Skeletal muscle satellite cell (primary cell): Measurements from ENCODE around the gene PRPF6.

Source experiments
- H3K27me3 ChIP-seq: 2 replicates; pipeline ENCODE4 v1.7.0; 2013; ENCODE audit warnings: low read length; ENCODE audit not compliant: control insufficient read depth, insufficient read depth
- H3K36me3 ChIP-seq: 2 replicates; pipeline ENCODE4 v1.7.0; 2013; ENCODE audit warnings: mild to moderate bottlenecking, control low read depth, low read length; ENCODE audit not compliant: insufficient read depth
- H3K4me1 ChIP-seq: 2 replicates; pipeline ENCODE4 v1.7.0; 2013; ENCODE audit warnings: low read length; ENCODE audit not compliant: control insufficient read depth, insufficient read depth
- H3K4me2 ChIP-seq: 2 replicates; pipeline ENCODE4 v1.7.0; 2013; ENCODE audit warnings: mild to moderate bottlenecking, low read length
- H3K4me3 ChIP-seq: 2 replicates; pipeline ENCODE4 v1.7.0; 2013; ENCODE audit warnings: low read length
- H3K9ac ChIP-seq: 2 replicates; pipeline ENCODE4 v1.7.0; 2013; ENCODE audit warnings: mild to moderate bottlenecking, low read depth, low read length, moderate library complexity
- H3K9me3 ChIP-seq: replicated peaks from 2 replicates; pipeline ENCODE4 v1.7.0; 2013; ENCODE audit warnings: mild to moderate bottlenecking, control low read depth, low read length

PRPF6 gene

GRCh38 chr20:63940472-63941266 lies 40.3 kb upstream of the PRPF6 start:
- no peak overlapping the region for H3K4me3 ChIP-seq
- H3K9ac ChIP-seq = no peak overlapping the region
- peaks cover 66% of the 10 kb centered on the region for H3K36me3 ChIP-seq
- H3K27me3 ChIP-seq = no peaks in the 10 kb centered on the region
- no peaks in the 10 kb centered on the region for H3K4me1 ChIP-seq
- H3K4me2 ChIP-seq = no peak overlapping the region
- no peaks in the 10 kb centered on the region for H3K9me3 ChIP-seq

- no peak overlapping the region for H3K9ac ChIP-seq
- no peaks in the 10 kb centered on the region for H3K27me3 ChIP-seq
- H3K4me3 ChIP-seq = no peak overlapping the region
- no peaks in the 10 kb centered on the region for H3K9me3 ChIP-seq
- H3K4me1 ChIP-seq = no peaks in the 10 kb centered on the region
- peaks cover 66% of the 10 kb centered on the region for H3K36me3 ChIP-seq
- no peak overlapping the region for H3K4me2 ChIP-seq
Measured at GRCh38 chr20:63941282-63942081, 39.5 kb upstream of the PRPF6 start.

GRCh38 chr20:63942250-63942951 lies 38.5 kb upstream of the PRPF6 start:
- no peak overlapping the region for H3K4me2 ChIP-seq
- no peak overlapping the region for H3K9ac ChIP-seq
- H3K27me3 ChIP-seq = no peaks in the 10 kb centered on the region
- H3K4me3 ChIP-seq = no peak overlapping the region
- H3K36me3 ChIP-seq = peaks cover 62% of the 10 kb centered on the region
- H3K4me1 ChIP-seq = no peaks in the 10 kb centered on the region
- H3K9me3 ChIP-seq = no peaks in the 10 kb centered on the region

GRCh38 chr20:63942969-63943807 lies 37.7 kb upstream of the PRPF6 start:
- no peaks in the 10 kb centered on the region for H3K27me3 ChIP-seq
- peaks cover 62% of the 10 kb centered on the region for H3K36me3 ChIP-seq
- no peak overlapping the region for H3K4me2 ChIP-seq
- no peaks in the 10 kb centered on the region for H3K9me3 ChIP-seq
- no peak overlapping the region for H3K9ac ChIP-seq
- H3K4me3 ChIP-seq = no peak overlapping the region
- peaks cover 5% of the 10 kb centered on the region for H3K4me1 ChIP-seq

- H3K4me1 ChIP-seq = peaks cover 9% of the 10 kb centered on the region
- no peak overlapping the region for H3K4me2 ChIP-seq
- peaks cover 61% of the 10 kb centered on the region for H3K36me3 ChIP-seq
- no peak overlapping the region for H3K4me3 ChIP-seq
- no peaks in the 10 kb centered on the region for H3K9me3 ChIP-seq
- H3K9ac ChIP-seq = no peak overlapping the region
- H3K27me3 ChIP-seq = no peaks in the 10 kb centered on the region
Measured at GRCh38 chr20:63943808-63944077, 37.2 kb upstream of the PRPF6 start.

GRCh38 chr20:63944078-63944941 lies 36.6 kb upstream of the PRPF6 start:
- Histone ChIP-seq H3K9ac (no peak overlapping the region), H3K4me1 (peaks cover 14% of the 10 kb centered on the region), H3K9me3 (no peaks in the 10 kb centered on the region), H3K36me3 (peaks cover 57% of the 10 kb centered on the region), H3K4me2 (no peak overlapping the region), H3K4me3 (no peak overlapping the region), H3K27me3 (no peaks in the 10 kb centered on the region)

GRCh38 chr20:63945031-63945658 lies 35.8 kb upstream of the PRPF6 start:
- peaks cover 51% of the 10 kb centered on the region for H3K36me3 ChIP-seq
- no peak overlapping the region for H3K4me3 ChIP-seq
- H3K9me3 ChIP-seq = no peaks in the 10 kb centered on the region
- no peaks in the 10 kb centered on the region for H3K27me3 ChIP-seq
- no peak overlapping the region for H3K4me2 ChIP-seq
- peaks cover 23% of the 10 kb centered on the region for H3K4me1 ChIP-seq
- no peak overlapping the region for H3K9ac ChIP-seq

- no peaks in the 10 kb centered on the region for H3K9me3 ChIP-seq
- H3K9ac ChIP-seq = no peak overlapping the region
- peaks cover 33% of the 10 kb centered on the region for H3K4me1 ChIP-seq
- no peak overlapping the region for H3K4me2 ChIP-seq
- H3K36me3 ChIP-seq = peaks cover 41% of the 10 kb centered on the region
- no peaks in the 10 kb centered on the region for H3K27me3 ChIP-seq
- H3K4me3 ChIP-seq = no peak overlapping the region
Measured at GRCh38 chr20:63945921-63946920, 34.7 kb upstream of the PRPF6 start.

- no peak overlapping the region for H3K9ac ChIP-seq
Measured at GRCh38 chr20:63946986-63947637, 33.8 kb upstream of the PRPF6 start.

More at GRCh38 chr20:63946986-63947637, 33.8 kb upstream of the PRPF6 start:
- H3K36me3 ChIP-seq = peaks cover 42% of the 10 kb centered on the region
- no peaks in the 10 kb centered on the region for H3K27me3 ChIP-seq
- H3K4me2 ChIP-seq = no peak overlapping the region
- H3K4me1 ChIP-seq = peaks cover 37% of the 10 kb centered on the region
- no peak overlapping the region for H3K4me3 ChIP-seq
- H3K9me3 ChIP-seq = no peaks in the 10 kb centered on the region
